C4-2B (cell line): Measurements from ENCODE around the gene CSRNP3.

Experiments
- H3K27ac ChIP-seq: fragments of 450-650 bp; 2 replicates; pipeline ENCODE4 v1.5.1; 2017
- CTCF ChIP-seq: fragments of 450-650 bp; conservative IDR thresholded peaks from 2 replicates; pipeline ENCODE4 v1.5.1; 2017; ENCODE audit warnings: mild to moderate bottlenecking
- ZFX ChIP-seq: fragments of 450-650 bp; IDR thresholded peaks from 2 replicates; pipeline ENCODE4 v1.6.1; 2017

CSRNP3 gene

GRCh38 chr2:165632594-165632993 lies 163.1 kb downstream of the CSRNP3 start:
- TF ChIP-seq CTCF (no peak), ZFX (no peak)
- no peak overlapping the region for H3K27ac ChIP-seq

DNA sequence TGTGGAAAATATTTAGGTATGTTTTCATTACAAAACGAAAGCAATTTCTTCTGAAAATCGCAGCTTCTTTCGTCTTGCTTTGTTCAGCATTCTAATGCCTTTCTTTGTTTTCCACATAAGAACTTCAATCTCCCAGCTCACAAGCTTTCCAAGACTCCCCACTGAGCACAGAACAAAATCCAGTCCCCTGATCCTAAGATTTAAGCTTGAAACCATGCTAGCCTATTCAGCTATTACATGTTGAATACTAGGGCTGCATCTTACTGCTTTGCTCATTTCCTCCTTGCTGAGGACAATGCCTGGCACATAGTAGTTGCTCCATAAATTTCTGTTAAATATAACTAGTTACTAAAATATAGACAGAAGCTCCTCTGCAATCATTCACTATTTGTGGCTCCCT lies 163.9 kb downstream of the CSRNP3 start:
- TF ChIP-seq ZFX (no peak), CTCF (no peak)
- H3K27ac ChIP-seq: no peak overlapping the region

DNA sequence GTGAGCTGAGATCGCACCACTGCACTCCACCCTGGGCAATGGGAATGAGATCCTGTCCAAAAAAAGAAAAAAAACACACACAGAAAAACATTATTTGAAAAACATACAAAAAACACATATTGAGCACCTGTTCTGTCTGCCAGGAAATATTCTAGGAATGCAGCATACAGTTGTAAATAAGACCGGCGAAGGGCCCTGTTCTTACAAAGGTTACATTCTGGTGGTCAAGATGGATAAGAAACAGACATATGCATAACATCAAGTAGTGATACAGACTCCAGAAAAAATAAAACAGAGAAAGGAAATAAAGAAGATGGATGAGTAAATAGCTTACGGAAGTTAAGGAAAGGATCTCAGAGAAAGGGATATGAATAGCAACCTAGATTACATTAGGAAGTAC lies 164.8 kb downstream of the CSRNP3 start:
- no peak overlapping the region for H3K27ac ChIP-seq
- no peak for TF ChIP-seq CTCF
- TF ChIP-seq ZFX: no peak

DNA sequence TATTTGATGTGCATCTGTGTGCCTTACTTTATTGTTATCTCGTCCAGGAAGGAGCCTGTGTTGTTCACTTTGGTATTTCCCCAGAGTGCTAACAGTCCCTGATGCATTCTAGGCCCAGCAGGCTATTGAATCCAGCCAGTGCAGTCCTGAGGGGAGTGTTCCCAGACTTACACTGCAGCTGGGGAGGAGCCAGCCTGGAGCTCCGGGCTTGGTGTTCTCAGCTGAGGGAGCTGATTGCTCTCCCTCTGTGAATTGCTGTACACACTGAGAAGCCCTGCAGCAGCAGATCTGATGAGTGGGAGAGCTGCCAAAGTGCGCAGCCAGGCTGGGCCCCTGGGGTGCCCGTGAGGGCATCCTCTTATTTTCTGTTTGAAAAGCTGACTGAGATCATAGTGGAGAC lies 165.4 kb downstream of the CSRNP3 start:
- no peak overlapping the region for H3K27ac ChIP-seq
- no peak for TF ChIP-seq ZFX
- TF ChIP-seq CTCF: no peak

DNA sequence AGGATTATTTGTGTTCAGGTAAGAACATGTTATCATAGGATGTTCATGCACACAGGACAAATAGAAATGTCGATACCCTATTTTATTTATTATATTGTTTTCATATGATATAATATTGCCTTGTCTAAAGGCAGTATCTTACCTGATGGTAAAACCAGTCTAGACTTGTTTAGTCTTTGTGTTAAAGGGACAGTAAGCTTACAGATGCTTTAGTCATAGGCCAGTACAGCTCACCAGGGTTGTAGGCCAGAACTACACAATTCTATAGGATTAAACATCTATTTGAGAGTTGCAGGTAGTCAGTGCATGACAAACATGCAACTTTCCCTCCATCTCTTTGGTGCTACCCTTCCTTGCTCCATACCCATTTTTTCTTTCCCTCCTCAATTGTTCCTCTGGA lies 166.0 kb downstream of the CSRNP3 start:
- H3K27ac ChIP-seq: no peak overlapping the region
- TF ChIP-seq CTCF: no peak
- TF ChIP-seq ZFX: no peak

DNA sequence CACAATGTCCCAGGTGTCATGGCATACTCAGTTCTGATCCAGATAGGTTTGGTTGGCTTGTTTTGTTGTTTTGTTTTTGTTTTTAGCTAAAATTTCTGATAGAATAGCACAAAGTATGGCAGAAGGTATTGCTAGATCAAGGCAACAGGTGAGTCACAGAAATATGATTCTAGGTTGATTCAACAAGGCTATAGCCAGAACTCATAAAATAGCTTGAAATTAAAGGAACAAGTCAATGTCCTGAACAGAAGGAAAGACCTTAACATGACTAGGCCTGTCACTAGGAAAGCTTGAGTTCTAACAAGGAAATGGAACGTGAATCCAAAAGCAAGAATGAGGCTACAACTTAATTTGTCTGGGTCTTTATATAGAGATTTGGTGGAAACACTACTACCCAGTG lies 167.5 kb downstream of the CSRNP3 start:
- no peak overlapping the region for H3K27ac ChIP-seq
- TF ChIP-seq CTCF (no peak), ZFX (no peak)

GRCh38 chr2:165637396-165637795 lies 167.9 kb downstream of the CSRNP3 start:
- H3K27ac ChIP-seq: no peak overlapping the region
- TF ChIP-seq CTCF: no peak
